Stimulated activated CD8-positive, alpha-beta memory T cell treated with anti-CD3 and anti-CD28 coated beads, Interleukin-12 subunit alpha, Interleukin-12 subunit beta, amount 100 ng/mL, for 4 hours (primary cell): Measurements from ENCODE around the gene SGMS2.

Source experiments
- DNase-seq: peaks from one replicate; pipeline ENCODE4 v3.0.0-alpha.2; 2020; ENCODE audit warnings: low read depth

Gene SGMS2

DNA sequence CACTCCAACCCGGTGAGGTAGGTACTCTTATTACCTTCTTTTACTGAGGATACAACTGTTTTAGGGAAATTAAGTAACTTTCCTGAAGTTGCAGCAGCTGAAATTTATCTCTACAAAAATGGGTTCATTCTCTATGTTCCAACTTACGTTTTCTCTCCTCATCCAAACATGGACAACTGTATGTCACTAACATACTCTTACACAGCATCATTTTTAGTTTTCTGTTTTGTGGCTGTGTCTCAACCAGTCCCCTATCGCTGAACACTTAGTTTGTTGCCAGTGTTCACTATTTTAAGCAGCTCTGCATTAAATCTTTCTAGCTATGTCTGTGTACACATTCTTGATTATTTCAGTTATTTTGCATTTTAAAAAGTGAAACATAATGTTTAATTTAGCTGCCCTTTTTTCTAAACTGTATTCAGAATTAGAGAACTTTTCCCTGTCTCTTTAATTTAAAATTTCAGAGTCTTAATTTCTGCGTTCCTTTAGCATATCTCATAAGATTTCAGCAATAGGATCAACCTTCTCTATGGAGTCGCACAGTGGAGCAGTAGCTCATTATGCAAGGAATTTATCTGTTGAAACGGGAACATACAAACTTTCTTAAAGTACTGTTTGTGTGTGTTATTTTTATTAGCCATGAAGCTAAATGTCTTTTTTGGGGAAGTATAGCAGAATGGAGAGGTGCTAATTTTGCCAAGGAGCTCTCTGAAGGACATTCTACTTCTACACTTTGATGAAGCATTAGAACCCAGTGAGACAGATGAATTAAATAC is 3.8 kb downstream of the SGMS2 start:
- no peak for DNase-seq

- no peak for DNase-seq
Observed at GRCh38 chr4:107831140-107831539, 6.4 kb downstream of the SGMS2 start.

GRCh38 chr4:107832275-107832807 is 7.6 kb downstream of the SGMS2 start:
- DNase-seq: no peak

DNA sequence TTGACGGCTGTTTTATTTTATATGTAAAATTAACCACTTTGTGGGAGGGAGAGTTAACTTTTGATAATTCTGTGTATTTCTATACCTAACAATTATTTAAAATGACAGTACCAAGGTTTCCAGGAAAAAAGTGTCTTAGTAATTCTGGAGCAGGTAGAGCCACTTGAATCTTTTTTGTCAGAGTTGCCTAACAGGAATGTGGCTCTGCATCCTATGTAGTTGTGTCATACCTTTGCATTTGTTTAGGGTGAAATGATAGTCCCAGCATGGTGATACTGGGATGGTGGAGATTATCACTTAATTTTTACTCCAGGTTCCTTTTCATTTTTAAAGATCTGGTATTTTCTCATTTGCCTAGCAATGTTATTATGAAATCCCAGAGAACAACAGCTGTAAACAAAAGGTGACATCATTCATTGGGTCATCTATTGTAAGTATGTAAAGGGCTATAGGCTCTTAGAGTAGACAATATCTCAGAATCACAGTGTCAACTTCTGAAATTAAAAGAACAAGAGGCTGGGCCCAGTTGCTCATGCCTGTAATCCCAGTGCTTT is 9.6 kb downstream of the SGMS2 start:
- DNase-seq: no peak

GRCh38 chr4:107835406-107835805 is 10.7 kb downstream of the SGMS2 start:
- no peak for DNase-seq

- no peak for DNase-seq
Observed at GRCh38 chr4:107837317-107837716, 12.6 kb downstream of the SGMS2 start.

DNA sequence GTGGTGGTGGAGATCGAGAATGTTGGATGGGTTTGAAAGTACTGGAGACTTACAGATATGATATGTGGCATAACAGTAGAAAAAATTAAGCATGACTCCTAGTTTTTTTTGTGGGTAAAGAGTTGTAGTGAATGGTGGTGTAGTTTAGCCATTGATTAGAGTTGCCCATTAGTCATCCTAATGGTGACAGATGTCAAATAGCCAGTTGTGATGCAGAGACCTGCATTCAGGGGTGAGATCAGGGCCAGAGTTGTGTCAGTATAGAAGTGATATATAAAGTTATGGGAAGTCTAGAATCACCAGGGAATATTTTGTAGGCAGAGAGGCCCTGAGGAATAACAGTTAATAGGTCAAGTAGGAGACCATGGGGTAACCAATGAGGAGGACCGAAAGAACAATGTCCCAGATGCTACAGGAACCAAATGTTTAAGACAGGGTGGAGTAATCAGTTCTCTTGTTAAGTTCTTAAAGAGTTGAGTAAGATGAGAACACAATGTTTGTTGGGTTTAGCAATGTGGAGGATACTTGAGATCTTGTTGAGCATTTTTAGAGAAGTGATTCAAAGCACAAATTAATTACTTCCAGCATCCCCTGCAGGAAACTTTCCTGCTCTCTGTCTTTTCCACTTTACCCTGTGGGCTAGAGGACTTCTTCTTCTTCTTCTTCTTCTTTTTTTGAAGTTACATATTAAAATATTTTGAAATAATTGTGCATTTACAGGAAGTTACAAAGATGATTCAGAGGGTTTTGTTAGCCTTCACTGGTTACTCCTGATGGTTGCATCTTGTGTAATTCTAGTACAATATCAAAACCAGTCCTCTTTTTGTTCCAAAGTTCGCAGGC is 13.3 kb downstream of the SGMS2 start:
- DNase-seq: no peak

DNA sequence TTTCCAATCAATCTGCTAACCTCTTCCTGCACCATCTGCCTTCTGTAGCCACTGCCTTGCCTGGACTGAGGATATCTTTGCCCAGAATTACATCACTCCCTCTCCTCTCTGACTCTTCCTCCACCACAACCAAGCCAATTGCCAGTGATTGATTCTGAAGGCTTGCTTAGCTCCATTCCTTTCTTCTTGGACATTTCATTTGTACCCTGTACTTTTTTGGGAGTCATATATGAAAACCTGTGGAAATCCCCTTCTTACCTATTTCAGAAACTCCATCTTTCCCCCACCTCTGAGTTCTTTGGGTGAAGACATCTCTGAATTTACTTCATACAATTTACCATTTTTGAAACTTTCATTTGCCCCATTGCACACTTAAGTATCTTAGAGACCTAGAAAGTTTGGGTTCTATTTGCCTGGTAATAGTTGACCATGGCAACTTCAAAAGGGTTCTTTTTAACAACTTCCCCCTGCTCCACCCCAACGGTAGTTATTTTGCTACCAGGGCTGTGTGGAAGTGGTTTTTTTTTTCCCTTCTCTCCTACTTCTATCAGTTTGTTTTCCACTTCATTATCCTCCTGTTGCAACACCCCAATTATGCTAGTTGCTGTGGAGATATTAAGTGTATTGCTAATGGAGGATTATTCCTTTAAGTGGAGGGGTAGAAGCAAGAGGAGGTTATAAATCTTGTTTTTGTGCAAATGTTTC is 14.3 kb downstream of the SGMS2 start:
- DNase-seq: no peak

GRCh38 chr4:107843391-107843790 is 18.7 kb downstream of the SGMS2 start:
- no peak for DNase-seq

- DNase-seq: no peak
Observed at GRCh38 chr4:107845681-107846080, 20.9 kb downstream of the SGMS2 start.

GRCh38 chr4:107850438-107850837 is 25.7 kb downstream of the SGMS2 start:
- no peak for DNase-seq

DNA sequence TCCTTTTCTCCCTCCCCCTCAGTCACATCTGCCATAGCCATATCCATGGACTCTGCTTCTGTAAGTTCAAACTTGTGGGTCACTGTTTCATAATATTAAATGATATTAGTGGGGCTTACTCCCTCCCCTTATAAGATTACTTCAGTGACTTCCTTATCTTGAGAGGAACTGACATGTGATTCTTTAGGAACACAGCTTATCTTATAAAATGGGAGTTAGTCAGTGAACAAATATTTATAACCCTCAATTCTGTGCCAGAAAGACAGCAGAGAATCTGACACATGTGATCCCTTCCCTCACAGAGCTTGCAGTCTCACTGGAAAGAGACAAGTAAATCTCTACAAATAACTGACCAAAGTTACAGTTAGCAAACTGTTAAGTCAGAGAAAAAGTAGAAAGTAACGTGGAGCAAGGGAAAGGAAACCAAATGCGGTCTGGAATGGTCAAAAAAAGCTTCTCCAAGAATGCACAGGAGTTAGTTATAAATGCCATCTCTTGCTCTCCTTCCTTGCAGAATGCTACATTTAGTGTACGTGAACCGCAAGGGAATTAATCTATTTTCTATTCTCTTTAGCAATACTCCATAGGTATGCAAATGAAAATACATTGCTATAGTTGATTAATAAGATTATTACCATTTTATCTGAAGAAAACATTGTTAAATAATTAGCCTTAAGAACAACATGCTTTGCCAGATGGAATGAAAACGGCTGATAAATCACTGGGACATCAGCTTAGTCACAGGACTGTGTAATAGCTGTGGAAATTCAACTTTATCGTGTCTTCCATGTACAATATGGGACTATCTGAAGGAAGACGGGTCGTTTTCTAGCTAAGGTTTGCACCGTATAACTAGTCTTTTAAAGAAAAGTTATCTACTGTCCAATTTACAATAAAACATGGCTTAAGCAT is 29.0 kb downstream of the SGMS2 start:
- no peak for DNase-seq

DNA sequence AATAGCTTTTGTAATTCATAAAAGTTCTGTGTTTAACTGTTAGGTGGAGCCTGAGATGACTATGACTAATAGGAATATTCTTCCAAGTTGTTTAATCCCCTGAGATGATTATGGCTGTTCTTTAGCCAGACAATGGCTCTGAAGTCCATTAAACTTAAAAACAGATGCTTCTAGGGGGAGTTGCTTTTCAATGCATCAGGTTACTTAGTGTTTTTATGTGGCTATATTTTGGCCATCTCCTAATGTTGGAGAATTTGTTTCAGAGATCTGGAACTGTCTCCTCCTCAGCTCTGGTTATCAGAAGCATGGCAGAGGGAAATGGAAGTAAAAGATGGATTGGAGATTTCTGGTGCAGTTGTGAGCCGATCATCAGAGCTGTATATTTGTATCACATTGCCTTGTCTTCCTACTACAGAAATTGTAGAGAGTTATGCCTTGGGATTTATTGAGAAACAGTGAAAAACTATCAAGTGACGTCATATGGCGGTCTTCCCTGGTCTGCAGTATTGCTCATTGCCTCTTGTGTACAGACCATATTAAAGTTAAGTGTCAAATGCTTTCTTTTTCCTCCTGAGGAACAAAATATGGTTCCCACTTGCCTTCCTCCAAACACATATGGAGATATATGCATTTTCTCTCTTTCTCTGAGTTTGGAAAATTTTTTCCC is 29.8 kb downstream of the SGMS2 start:
- DNase-seq: no peak

GRCh38 chr4:107855723-107856122 is 31.0 kb downstream of the SGMS2 start:
- no peak for DNase-seq

- DNase-seq: no peak
Observed at GRCh38 chr4:107856901-107857300, 32.2 kb downstream of the SGMS2 start.

DNA sequence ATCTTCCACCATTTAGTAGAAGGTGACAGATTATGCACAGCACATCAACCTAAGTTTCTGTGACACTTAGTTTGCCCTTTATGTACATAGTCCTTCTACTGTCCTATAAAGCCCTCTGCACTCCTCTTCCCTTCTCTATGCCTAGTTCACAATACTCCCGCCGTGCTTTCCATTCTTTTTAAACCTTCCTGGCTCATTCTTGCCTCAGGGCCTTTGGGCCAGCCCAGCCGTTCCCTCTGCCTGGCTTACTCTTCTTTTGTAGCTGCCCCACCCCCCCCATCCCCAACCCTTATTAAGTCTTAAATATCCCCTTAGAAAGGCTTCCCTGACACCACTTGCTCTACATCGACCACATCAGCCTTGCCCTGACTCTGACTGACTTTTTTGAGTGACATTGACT is 33.0 kb downstream of the SGMS2 start:
- no peak for DNase-seq

GRCh38 chr4:107858158-107858742 is 33.5 kb downstream of the SGMS2 start:
- DNase-seq: no peak

DNA sequence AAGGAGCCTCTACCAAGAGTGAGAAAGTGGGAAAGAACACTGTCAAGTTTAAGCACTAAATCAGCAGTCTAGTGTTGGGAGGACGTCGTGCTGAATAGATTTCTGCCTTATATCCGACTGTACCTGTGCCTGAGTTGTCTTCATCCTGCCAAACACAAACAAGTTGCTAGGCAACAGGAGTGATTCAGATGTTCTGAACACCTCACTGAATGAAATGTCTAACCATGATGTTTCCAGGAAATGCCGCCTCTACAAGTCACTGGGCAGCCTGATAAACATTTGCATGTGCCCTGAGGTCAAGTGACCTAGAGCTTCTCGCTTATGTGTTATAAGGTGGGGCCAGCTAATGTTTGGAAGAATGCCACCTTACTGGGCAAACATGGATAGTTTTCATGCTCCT is 37.9 kb downstream of the SGMS2 start:
- DNase-seq: no peak

- DNase-seq: no peak
Observed at GRCh38 chr4:107863416-107863815, 38.7 kb downstream of the SGMS2 start.

DNA sequence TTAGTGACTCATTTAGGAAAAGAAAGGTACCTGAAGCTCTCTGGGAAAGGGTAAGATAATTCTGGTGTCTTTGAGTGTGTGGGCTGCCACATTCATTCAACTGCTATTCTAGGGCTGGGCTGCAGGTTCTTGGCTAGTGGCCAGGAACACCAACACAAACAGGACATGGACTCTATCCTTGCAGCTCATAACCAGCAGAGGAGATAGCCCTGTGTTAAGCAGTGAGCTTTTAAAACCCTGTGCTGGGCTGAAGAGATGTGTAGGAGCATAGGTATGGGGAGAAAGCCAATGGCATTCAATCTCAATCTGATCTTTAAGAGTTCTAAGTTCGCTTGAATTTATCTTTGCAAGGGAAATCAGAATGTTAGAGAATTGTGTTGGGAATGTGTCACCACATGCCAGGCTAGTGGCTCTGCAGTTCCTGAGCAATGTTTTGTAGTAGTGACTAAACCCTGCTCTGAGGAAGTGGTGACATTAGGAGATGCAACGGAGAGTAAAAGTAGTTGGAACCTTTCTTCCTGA is 39.2 kb downstream of the SGMS2 start:
- DNase-seq: no peak
